GM10847 (cell line): ENCODE data around the gene TRAF1.

Source experiments
- POLR2A ChIP-seq: IDR thresholded peaks from 2 replicates; pipeline ENCODE4 v1.6.1; 2011; ENCODE audit not compliant: insufficient read length; ENCODE audit errors: extremely low read depth

Gene TRAF1

DNA sequence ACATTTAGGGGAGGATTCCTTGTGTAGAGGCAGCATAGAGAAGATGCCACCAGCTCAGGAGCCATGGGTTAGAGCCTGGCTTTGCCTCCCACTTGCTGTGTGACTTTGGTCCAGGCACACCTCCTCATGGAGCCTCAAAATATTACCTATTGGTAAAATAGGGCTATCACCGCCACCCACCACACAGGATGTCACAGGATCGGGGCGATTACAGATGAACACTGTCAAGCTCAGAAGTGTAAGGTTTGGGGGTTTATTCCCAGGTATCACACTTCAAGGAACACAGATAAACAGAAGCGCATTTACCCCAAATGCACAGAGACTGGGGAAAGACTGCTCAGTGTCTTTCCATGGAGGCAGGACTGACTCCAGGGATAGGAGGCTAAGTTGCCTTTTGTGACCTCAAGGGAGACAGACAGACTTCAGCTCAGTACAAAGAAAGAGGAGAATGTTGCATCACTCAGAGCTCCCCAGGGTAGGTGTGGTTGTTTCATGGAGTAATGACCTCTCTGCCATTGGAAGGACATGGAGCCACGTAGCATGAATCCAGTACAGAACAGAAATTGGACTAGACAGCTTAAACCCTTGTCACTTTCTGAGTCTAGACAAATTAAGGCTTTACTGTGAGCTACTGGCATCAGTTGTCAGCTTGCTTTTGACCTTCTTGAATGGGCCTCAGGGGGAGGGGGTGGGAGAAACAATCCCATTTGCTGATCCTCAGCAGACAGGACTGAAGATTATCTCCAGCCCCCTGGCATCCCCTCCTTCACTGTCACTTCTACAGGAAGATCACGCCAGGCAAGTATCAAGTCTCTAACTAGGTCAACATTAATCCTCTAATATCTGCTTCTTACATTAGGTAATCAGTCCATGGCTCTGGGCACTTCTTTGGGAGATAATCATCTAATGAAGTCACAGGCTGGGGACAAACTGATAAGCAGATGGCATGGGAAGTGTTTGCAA lies 6.5 kb downstream of the TRAF1 start:
- TF ChIP-seq POLR2A = peak; percentile 3

DNA sequence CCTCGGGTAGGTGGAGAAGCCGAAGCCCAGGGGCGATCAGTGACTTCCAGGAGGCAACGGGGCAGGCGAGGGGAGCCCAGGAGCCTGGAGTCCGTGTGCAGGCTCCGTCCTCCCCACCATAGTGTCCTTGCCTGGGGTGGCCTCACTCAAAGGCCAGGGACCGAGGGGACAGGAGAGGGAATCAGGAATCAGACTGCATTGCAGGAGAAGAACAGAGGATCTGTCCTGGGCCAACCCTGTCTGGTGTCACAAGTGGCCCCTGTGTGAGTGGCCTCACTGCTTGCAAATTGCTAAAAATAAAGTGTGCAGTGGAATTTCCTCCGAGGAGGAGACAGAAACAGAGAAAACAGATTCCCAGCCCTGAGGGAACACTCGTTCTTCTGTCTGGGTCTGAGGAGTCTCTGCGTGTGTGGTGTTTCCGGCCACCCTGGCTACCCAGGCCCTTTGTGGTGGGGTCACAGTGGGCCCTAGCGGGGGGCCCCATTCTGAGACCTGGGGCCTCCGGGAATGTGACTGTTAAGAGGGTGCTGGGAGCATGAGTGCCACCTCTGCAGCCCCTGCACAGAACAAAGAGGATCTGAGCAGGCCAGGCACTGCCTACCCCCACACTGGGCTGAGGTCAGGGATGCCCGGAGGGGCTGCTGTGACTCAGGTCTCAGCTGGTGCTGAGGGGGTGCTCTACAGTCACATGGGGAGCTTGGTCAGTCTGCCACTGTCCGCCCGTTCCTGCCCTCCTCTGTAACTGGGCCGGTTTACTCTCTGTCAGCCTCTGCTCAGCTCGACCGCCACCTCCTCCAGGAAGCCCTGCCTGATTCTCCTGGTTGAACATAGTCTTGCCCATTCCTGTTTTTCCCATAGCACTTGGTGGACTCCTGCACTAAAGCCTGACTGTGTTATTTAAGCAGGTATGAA lies 7.4 kb downstream of the TRAF1 start:
- peak; percentile 4 for TF ChIP-seq POLR2A

DNA sequence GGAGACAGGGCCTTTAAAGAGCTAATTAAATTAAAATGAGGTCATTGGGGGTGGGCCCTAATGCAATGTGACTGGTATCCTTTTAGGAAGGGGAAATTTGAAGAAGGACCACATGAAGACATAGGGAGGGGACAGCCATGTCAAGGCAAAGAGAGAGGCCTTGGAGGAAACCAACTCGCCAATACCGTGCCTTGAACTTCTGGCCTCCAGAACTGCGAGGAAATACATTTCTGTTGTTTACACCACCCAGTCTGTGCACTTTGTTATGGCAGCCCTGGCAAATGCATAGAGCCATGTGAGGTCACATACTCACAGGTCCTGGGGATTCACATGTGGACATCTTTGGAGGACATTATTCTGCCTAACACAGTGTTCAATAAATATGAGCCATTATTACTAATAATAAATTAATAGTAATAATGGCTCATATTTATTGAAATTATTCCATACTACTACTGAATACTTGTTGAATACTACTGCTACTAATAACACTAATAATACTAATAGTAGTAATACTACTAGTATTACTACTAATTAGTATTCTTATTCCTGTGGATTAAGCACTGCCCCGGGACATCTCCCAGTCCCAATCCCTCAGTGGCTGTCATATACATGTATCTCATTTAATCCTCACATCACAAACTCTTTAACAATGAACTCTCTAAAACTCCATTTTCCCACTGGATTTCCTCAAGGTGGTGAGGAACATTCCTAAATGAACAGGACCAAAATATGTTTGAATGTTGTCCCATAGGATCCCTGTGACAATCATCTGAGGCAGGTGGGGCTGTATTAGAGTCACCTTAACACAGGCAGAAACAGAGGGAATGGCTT lies 8.4 kb downstream of the TRAF1 start:
- no peak for TF ChIP-seq POLR2A

DNA sequence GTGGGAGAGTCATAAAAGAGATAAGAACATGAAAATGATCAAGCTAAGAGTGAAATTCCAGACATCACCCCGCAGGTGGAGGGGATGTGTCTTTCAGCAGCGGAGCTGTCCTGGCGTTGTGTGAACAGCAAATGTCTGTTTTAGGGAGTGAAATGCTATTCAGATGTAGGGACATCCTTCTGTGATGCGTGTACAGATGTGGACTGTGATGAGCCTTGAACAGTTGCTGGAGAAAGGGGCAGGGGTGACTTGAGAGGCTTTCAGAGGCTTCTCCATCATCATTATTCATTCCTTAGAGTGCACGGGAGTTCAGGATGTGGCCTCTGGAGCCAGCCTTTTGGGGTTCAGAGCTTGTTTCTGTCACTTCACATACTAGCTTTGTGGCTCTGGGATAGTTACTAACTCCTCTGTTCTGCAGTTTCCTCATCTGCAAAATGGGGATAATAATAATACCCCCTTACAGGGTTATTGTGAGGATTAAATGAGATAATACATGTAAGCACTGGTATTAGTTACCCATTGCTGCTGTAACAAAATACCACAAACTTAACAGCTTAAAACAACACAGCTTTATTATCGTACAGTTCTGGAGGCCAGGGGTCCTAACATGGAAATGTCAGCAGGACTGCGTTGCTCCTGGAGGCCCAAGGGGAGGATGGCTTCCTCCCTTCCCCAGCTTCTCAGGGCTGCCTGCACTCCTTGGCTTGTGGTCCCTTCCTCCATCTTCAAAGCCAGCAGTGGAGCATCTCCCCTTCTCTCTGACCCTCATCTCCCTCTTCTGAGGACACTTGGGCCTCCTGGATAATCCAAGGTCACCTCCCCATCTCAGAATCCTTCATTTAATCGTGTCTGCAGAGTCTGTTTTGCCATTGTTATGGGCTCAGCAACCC lies 9.4 kb downstream of the TRAF1 start:
- TF ChIP-seq POLR2A = no peak

DNA sequence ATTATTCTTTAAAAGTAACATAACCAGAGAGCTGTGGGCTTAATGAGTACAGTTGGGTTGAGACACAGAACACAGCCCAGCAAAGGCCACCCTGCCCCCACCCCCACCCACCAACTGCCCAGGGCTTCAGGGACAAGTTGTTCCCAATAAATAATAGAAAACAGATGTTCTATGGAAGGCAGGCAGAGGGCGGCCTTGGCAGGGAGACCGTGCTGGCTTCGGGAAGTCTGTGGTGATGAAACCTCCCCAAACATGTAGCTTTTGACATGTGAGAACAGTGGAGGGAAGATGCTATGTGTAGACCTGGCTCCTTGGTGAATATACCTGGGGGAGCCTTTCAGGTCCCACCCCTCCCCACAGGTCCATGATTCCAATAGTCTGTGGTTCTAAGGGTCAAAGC lies 10.0 kb downstream of the TRAF1 start:
- TF ChIP-seq POLR2A = no peak

DNA sequence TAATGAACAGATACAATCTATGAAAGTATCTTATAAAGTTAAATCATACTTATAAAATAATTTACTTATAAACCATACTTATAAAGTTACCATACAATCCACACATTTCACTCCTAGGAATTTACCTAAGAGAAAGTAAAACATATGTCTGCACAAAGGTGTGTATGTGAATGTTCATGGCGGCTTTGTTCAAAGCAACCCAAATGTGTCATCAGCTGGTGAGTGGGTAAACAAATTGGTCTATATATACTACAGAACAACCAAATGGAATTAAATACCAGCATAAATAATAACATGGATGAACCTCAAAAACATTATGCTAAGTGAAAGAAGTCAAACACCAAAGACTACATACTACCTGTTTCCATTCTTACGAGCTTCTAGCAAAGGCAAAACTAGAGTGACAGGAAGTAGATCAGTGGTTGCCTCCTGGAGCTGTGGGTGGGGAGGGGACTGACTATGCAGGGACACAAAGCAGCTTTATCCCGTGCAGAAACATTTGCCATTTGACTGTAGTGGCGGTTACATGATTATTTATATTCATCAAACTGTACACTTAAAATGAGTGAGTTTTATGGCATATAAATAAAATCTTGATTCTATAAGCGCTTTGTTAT lies 10.6 kb downstream of the TRAF1 start:
- no peak for TF ChIP-seq POLR2A

DNA sequence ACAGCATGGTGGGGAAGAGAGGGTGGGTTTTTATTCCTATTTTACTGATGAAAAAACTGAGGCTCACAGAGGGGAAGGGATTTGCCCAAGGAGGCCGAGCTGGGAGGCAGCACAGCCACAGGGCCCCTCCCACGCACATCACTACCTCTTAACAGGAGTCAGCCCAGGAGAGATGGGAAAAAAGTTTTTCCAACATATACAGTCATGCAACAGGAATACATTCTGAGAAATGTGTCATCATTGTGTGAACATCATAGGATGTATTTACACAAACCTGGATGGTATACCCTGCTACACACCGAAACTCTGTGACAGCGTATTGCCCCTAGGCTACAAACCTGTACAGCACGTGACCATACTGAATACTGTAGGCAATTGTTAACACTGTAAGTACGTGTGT lies 11.6 kb downstream of the TRAF1 start:
- no peak for TF ChIP-seq POLR2A

DNA sequence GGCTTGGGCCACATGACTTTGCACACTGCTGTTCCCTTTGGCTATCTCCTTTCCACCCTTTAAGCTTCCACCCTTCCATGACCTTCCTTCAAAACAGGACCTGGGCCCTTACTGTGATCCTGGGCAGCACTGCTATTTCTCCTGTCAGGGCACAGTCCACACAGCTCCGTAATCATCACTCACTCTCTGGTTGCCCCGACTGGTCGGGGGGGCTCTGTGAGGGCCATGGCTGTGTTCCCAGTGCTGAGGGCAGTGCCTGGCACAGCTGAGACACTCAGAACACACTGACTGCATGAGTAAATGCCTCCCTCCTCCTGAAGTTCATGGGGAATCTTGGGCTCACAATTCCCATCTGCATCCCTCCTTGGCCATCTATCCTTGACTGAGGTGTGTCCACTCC lies 12.2 kb downstream of the TRAF1 start:
- no peak for TF ChIP-seq POLR2A

DNA sequence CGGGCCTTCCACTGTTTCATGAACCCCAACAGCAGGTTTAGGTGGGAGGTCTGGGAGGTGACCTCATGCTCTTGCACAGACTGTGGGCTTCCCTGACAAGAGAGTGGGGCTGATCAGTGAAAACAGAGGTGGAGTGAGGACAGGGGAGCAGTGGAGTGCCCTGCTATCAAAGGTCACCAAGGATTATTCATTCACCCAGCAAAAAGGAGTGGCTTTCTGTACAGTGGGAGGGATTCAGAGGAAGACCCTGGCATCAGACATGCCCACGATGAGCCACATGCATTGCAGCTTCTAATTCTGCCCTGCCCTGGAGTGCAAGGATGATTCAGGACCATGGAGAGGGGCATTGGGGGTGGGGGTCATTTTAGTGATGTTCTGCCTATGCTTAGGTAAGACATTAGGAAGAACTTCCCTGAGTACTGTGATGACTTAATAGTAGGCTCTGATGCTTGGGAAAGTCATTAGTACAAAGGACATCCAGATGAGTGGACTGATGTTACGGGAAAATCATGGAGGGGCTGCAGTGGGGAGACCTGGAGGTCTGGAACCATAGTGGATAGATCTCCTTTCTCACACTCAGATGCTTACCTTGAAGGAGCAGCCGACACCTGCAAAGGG lies 12.8 kb downstream of the TRAF1 start:
- TF ChIP-seq POLR2A = no peak

DNA sequence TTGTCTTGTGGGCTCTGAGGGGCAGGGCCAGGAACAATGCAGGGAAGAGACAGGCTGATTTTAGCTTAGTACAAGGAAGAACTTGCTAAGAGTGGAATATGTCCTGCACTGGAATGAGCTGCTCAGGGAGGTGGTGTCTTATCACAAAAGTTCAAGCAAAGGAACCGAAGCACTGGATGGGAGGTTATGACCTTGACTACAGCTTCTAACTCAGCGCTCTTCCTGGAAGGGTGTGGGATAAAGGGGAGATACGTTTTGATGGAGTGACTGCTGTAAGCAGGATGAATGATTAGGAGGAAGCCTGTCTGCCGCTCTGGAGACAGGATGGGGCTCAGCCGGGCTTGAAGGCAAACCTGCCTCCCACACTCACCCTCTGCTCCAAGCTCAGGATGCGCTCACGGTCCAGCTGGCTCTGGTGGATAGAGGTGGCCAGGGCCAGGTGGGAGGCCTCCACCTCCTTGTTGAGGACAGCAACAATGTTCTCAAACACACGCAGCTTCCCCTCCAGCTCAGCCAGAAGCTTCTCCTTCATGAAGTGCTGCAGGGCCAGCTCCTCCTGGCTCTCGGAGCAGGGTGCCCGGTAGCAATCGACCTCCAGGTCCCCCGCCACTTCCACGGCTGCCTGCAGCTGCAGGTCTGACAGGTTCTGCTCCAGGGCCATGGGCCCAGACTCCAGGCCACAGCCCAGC lies 13.5 kb downstream of the TRAF1 start:
- no peak for TF ChIP-seq POLR2A

DNA sequence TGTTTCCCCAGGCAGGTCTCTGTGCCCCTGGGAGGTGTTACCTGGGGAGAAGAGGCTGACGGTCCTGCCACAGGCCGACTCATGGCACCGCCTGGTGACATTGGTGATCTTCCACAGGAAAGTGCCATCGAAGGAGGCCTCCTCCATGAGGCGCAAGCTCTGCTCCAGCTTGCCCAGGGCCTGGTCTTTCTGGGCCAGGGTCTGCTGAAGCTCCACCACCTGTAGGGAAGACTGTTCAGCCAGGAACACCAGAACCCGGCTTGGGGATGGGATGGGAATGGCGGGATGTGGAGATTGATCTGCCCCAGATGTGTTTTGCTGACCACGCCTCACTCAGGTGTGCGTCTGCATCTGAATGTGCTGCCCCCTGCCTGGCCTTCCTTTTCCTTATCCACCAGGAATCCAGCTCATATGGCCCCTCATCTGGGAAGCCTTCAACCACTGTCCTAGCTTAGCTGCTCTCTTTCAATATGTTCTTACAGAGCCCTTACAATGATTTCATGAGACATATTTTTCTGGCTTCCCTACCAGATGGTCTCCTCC lies 15.2 kb downstream of the TRAF1 start:
- no peak for TF ChIP-seq POLR2A

DNA sequence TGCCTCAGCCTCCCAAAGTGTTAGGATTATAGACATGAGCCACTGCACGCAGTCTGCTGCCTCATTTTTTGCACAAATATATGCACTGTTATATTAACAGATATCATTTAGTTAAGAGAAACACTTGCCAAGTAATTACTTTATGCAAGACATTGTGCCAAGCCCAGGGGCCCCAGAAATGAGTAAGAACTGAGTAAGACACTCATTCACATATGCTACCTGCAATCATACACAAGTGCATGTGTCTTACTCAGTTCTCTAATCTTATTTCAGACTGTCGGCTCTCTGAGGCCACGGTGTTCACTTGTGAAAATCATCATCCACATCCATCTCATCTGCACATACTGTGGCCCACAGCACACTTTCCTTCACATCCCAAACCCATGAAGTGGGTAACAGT lies 16.0 kb downstream of the TRAF1 start:
- no peak for TF ChIP-seq POLR2A

DNA sequence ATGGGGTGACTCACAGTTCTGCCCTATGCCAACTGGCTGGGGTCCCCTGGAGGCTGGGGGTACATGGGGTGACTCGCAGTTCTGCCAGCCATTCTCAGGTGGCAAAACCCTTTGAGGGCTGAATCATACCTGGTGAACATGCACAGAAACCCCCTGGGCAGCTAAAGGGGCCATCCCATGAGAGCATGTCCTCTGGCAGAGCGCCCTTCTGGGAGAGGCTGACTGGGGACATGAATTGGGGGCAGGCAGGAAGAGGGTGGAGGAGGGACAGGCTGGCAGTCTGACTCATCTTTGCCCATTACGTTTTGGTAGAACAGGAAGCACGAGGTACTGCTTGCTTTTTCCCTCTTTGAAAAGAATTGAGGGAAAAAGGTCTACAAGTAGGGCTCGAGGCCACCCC lies 16.7 kb downstream of the TRAF1 start:
- no peak for TF ChIP-seq POLR2A
